Measurements from ENCODE around the gene VPS72.

The VPS72 gene

GRCh38 chr1:151184211-151184610 is 5.8 kb downstream of the VPS72 start:
- DNase-seq: no peak

- DNase-seq: no peak
These were observed 13.4 kb downstream of the VPS72 start for GRCh38 chr1:151176514-151177045.

GRCh38 chr1:151175863-151176262 is 14.1 kb downstream of the VPS72 start, which contains the start of gene TMOD4:
Gene TMOD4 (minus strand): TSS chr1:151175981. CDS start chr1:151174875, 1,106 bp downstream.
- DNase-seq: peak; percentile 37

- no peak for DNase-seq
These were observed 14.8 kb downstream of the VPS72 start for GRCh38 chr1:151175041-151175741.

- DNase-seq: no peak
These were observed 18.8 kb downstream of the VPS72 start for GRCh38 chr1:151171190-151171589.

GRCh38 chr1:151167116-151167515 is 22.9 kb downstream of the VPS72 start:
- no peak for DNase-seq

GRCh38 chr1:151166505-151166956 is 23.5 kb downstream of the VPS72 start:
- no peak for DNase-seq

- DNase-seq: peak; percentile 74
These were observed 24.1 kb downstream of the VPS72 start, which contains the start of the genes LYSMD1 and SCNM1 for GRCh38 chr1:151165738-151166504. Gene LYSMD1 (minus strand): TSS chr1:151165902. CDS start chr1:151165258, 644 bp downstream. Gene SCNM1 (plus strand): TSS chr1:151166144. CDS start chr1:151166153, 9 bp downstream.

- no peak for DNase-seq
These were observed 24.7 kb downstream of the VPS72 start for GRCh38 chr1:151165281-151165737.

- no peak for DNase-seq
These were observed 25.2 kb downstream of the VPS72 start for GRCh38 chr1:151164732-151165280.

- DNase-seq: no peak
These were observed 30.6 kb downstream of the VPS72 start for GRCh38 chr1:151159373-151159772.

GRCh38 chr1:151158751-151159251 is 31.2 kb downstream of the VPS72 start:
- DNase-seq: no peak

GRCh38 chr1:151158326-151158725 is 31.7 kb downstream of the VPS72 start:
- DNase-seq: no peak

- no peak for DNase-seq
These were observed 32.9 kb downstream of the VPS72 start for GRCh38 chr1:151157067-151157531.

- no peak for DNase-seq
These were observed 33.5 kb downstream of the VPS72 start, which contains the start of gene TNFAIP8L2 for GRCh38 chr1:151156515-151156819. Gene TNFAIP8L2 (plus strand): TSS chr1:151156649. CDS start chr1:151158698, 2,049 bp downstream.

- no peak for DNase-seq
These were observed 42.3 kb downstream of the VPS72 start for GRCh38 chr1:151147665-151148064.

GRCh38 chr1:151147132-151147503 is 42.9 kb downstream of the VPS72 start:
- no peak for DNase-seq

- peak; percentile 90 for DNase-seq
These were observed 43.4 kb downstream of the VPS72 start, which contains the start of gene SEMA6C for GRCh38 chr1:151146412-151147131. Gene SEMA6C (minus strand): TSS chr1:151146631. CDS start chr1:151142621, 4,010 bp downstream.

GRCh38 chr1:151146072-151146411 is 44.0 kb downstream of the VPS72 start:
- no peak for DNase-seq

GRCh38 chr1:151145304-151146071 is 44.5 kb downstream of the VPS72 start:
- DNase-seq: no peak

Data from 8988T (cell line).